Measurements from ENCODE around the gene LAMA4. TPM values are rescaled to one million over a fixed set of nuclear protein-coding genes. Genes with fewer than 3 reads are reported as not detected.
A peak's percentile ranks its signal among the peaks of the same experiment; 100 is the strongest.

LAMA4 gene
- total RNA-seq, 1 experiment from 2014 or later = 0.72 TPM

DNA sequence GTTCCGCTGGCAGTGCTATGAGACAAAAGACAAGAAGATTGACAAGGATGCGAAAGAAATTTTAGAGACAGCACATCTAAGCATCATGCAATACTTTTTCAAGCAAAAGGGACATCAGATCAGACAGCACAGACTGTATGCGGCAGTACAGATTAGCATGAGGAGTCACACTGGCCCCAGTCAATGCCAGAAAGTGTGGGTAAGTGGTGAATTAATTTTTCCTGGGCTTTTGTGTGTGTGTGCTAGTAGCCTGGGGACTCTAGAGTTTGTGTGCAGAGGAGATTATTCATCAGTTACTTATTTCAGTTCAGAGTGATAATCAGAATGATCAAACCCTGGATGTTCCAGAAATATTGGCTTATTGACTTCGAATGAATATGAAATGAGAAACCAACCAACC is 47.2 kb downstream of the LAMA4 start:
- intact Hi-C loops (cut with micrococcal nuclease) = no loop called here
- H3K27ac Mint-ChIP-seq (ENCODE audit: low read depth, unreplicated experiment) = no peak overlapping the region
- POLR2A ChIA-PET = no interaction called here
- BruUV-seq (replicated peaks) = no TSS peak
- H3K4me3 Mint-ChIP-seq (ENCODE audit: unreplicated experiment) = no peak overlapping the region
- H3K27me3 Mint-ChIP-seq (ENCODE audit: insufficient read depth, unreplicated experiment) = no peaks in the 10 kb centered on the region
- H3K36me3 Mint-ChIP-seq (ENCODE audit: insufficient read depth, unreplicated experiment) = no peaks in the 10 kb centered on the region
- no peak for TF ChIP-seq CTCF (IDR thresholded peaks at IDR 0.05; ENCODE audit: unreplicated experiment)
- CTCF ChIA-PET = no interaction called here
- peaks cover 27% of the 10 kb centered on the region for H3K4me1 Mint-ChIP-seq (ENCODE audit: insufficient read depth, unreplicated experiment)
- no peaks in the 10 kb centered on the region for H3K9me3 Mint-ChIP-seq (ENCODE audit: unreplicated experiment)
- DNase-seq (ENCODE audit: unreplicated experiment) = no peak

DNA sequence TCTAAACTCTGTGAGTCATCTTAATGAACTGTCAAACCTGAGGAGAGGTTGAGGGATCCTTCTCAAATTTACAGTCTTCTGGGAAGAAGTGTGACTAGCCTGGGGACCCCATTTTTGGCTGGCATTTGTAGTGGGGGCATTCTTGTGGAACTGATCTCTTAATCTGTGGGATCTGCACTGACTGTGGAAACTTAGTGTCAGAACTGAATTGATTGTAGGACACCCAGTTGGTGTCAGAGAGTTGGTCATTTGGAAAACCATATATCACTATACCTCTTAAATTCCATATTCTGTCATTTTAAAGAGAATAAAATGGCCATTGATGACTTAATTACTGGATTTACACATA is 48.3 kb downstream of the LAMA4 start:
- intact Hi-C loops (cut with micrococcal nuclease) = no loop called here
- Mint-ChIP-seq H3K27ac (ENCODE audit: low read depth, unreplicated experiment) (no peak overlapping the region), H3K27me3 (ENCODE audit: insufficient read depth, unreplicated experiment) (no peaks in the 10 kb centered on the region), H3K9me3 (ENCODE audit: unreplicated experiment) (no peaks in the 10 kb centered on the region), H3K4me3 (ENCODE audit: unreplicated experiment) (no peak overlapping the region), H3K4me1 (ENCODE audit: insufficient read depth, unreplicated experiment) (peaks cover 27% of the 10 kb centered on the region), H3K36me3 (ENCODE audit: insufficient read depth, unreplicated experiment) (no peaks in the 10 kb centered on the region)
- DNase-seq (ENCODE audit: unreplicated experiment) = no peak
- ChIA-PET CTCF (no interaction called here), POLR2A (interaction anchor here (1.0 to 1.5 kb wide), 2 partner anchors 87 to 1282 kb away, joined by 3 read pairs; no protein-coding TSS in a partner anchor)
- BruUV-seq (replicated peaks) = no TSS peak
- no peak for TF ChIP-seq CTCF (IDR thresholded peaks at IDR 0.05; ENCODE audit: unreplicated experiment)

GRCh38 chr6:112205427-112206109 is 48.8 kb downstream of the LAMA4 start:
- Mint-ChIP-seq H3K4me1 (ENCODE audit: insufficient read depth, unreplicated experiment) (peaks cover 27% of the 10 kb centered on the region), H3K27ac (ENCODE audit: low read depth, unreplicated experiment) (no peak overlapping the region), H3K4me3 (ENCODE audit: unreplicated experiment) (no peak overlapping the region), H3K9me3 (ENCODE audit: unreplicated experiment) (no peaks in the 10 kb centered on the region), H3K36me3 (ENCODE audit: insufficient read depth, unreplicated experiment) (peaks cover 3% of the 10 kb centered on the region), H3K27me3 (ENCODE audit: insufficient read depth, unreplicated experiment) (no peaks in the 10 kb centered on the region)
- CTCF ChIA-PET = interaction anchor here (0.5 to 1.4 kb wide), 2 partner anchors 8 to 43 kb away, joined by 5 to 9 read pairs; no protein-coding TSS in a partner anchor
- DNase-seq (ENCODE audit: unreplicated experiment) = peak; percentile 70
- intact Hi-C loops (cut with micrococcal nuclease) = no loop called here
- POLR2A ChIA-PET = interaction anchor here (1.0 to 1.5 kb wide), 4 partner anchors 7 to 1283 kb away, joined by 3 read pairs; no protein-coding TSS in a partner anchor
- TF ChIP-seq CTCF (IDR thresholded peaks at IDR 0.05; ENCODE audit: unreplicated experiment) = no peak
- BruUV-seq (replicated peaks) = no TSS peak

- ChIA-PET POLR2A (interaction anchor here (0.6 to 1.4 kb wide), 6 partner anchors 9 to 107 kb away, joined by 3 to 6 read pairs (median 3); no protein-coding TSS in a partner anchor), CTCF (interaction anchor here (0.5 to 1.4 kb wide), 9 partner anchors 9 to 994 kb away, joined by 3 to 9 read pairs (median 3); no protein-coding TSS in a partner anchor)
- Mint-ChIP-seq H3K27ac (ENCODE audit: low read depth, unreplicated experiment) (peak overlapping the region; percentile 60), H3K4me1 (ENCODE audit: insufficient read depth, unreplicated experiment) (peaks cover 27% of the 10 kb centered on the region), H3K9me3 (ENCODE audit: unreplicated experiment) (no peaks in the 10 kb centered on the region), H3K27me3 (ENCODE audit: insufficient read depth, unreplicated experiment) (no peaks in the 10 kb centered on the region), H3K36me3 (ENCODE audit: insufficient read depth, unreplicated experiment) (peaks cover 7% of the 10 kb centered on the region), H3K4me3 (ENCODE audit: unreplicated experiment) (peak overlapping the region; percentile 12)
- no TSS peak for BruUV-seq (replicated peaks)
- DNase-seq (ENCODE audit: unreplicated experiment) = no peak
- intact Hi-C loops (cut with micrococcal nuclease) = no loop called here
- TF ChIP-seq CTCF (IDR thresholded peaks at IDR 0.05; ENCODE audit: unreplicated experiment) = no peak
These were observed 50.0 kb downstream of the LAMA4 start for GRCh38 chr6:112204350-112204706.
